HEK293T (cell line): ENCODE data around the gene SPATA31C2.

ENCODE experiments used
- CTCF ChIA-PET: fragments of 350-600 bp; formaldehyde crosslinking; extraction: SDS; loops from one replicate; lab custom pipeline; 2021; ENCODE audit warnings: antibody characterized with exemption, inconsistent platforms; lab: Yijun Ruan, JAX
- POLR2A ChIA-PET: fragments of 350-600 bp; formaldehyde crosslinking; extraction: SDS; loops from one replicate; lab custom pipeline; 2020; ENCODE audit warnings: antibody characterized with exemption, inconsistent platforms; lab: Yijun Ruan, JAX
- DNase-seq: peaks from one replicate; pipeline ENCODE4 v3.0.0; 2012; ENCODE audit warnings: mixed read lengths; ENCODE audit errors: extremely low spot score
- ARNT ChIP-seq: fragments of 450-650 bp; IDR thresholded peaks from 2 replicates; pipeline ENCODE4 v1.6.1; 2017; ENCODE audit warnings: mild to moderate bottlenecking
- BHLHE40 ChIP-seq: fragments of 450-650 bp; IDR thresholded peaks from 2 replicates; pipeline ENCODE4 v1.6.1; 2016; ENCODE audit warnings: mild to moderate bottlenecking, moderate library complexity, borderline replicate concordance
- CTBP1 ChIP-seq: fragments of 450-650 bp; IDR thresholded peaks from 2 replicates; pipeline ENCODE4 v1.6.1; 2016; ENCODE audit warnings: borderline replicate concordance
- ELF4 ChIP-seq: fragments of 450-650 bp; IDR thresholded peaks from 2 replicates; pipeline ENCODE4 v1.6.1; 2017; ENCODE audit warnings: antibody characterized with exemption
- FOXA1 ChIP-seq: fragments of 450-650 bp; IDR thresholded peaks from 2 replicates; pipeline ENCODE4 v1.6.1; 2016; ENCODE audit warnings: mild to moderate bottlenecking
- FOXK2 ChIP-seq: fragments of 450-650 bp; IDR thresholded peaks from 2 replicates; pipeline ENCODE4 v1.6.1; 2016; ENCODE audit warnings: mild to moderate bottlenecking
- FOXM1 ChIP-seq: fragments of 450-650 bp; IDR thresholded peaks from 2 replicates; pipeline ENCODE4 v1.6.1; 2017; ENCODE audit warnings: mild to moderate bottlenecking, borderline replicate concordance
- HDGF ChIP-seq: fragments of 450-650 bp; IDR thresholded peaks from 2 replicates; pipeline ENCODE4 v1.6.1; 2017; ENCODE audit warnings: antibody characterized with exemption, borderline replicate concordance
- L3MBTL2 ChIP-seq: fragments of 450-650 bp; conservative IDR thresholded peaks from 2 replicates; pipeline ENCODE4 v1.6.1; 2016; ENCODE audit warnings: mild to moderate bottlenecking
- LEF1 ChIP-seq: fragments of 450-650 bp; IDR thresholded peaks from 2 replicates; pipeline ENCODE4 v1.6.1; 2017; ENCODE audit warnings: mild to moderate bottlenecking, borderline replicate concordance
- NFRKB ChIP-seq: fragments of 450-650 bp; IDR thresholded peaks from 2 replicates; pipeline ENCODE4 v1.6.1; 2016; ENCODE audit warnings: mild to moderate bottlenecking, moderate library complexity
- SP1 ChIP-seq: fragments of 450-650 bp; IDR thresholded peaks from 2 replicates; pipeline ENCODE4 v1.6.1; 2017
- SUZ12 ChIP-seq: fragments of 450-650 bp; IDR thresholded peaks from 2 replicates; pipeline ENCODE4 v1.6.1; 2016; ENCODE audit warnings: mild to moderate bottlenecking
- TARDBP ChIP-seq: fragments of 450-650 bp; IDR thresholded peaks from 2 replicates; pipeline ENCODE4 v1.6.1; 2016
- ZNF384 ChIP-seq: fragments of 450-650 bp; IDR thresholded peaks from 2 replicates; pipeline ENCODE4 v1.6.1; 2016
- TF ChIP-seq, protein P1 (sequence below): fragments of 450-650 bp; IDR thresholded peaks from 2 replicates; pipeline ENCODE4 v1.6.1; 2016

Gene SPATA31C2

GRCh38 chr9:88179062-88179521, 40.8 kb upstream of the SPATA31C2 start:
- TF ChIP-seq ARNT (no peak), TARDBP (no peak)
- CTCF ChIA-PET, result no interaction called here
- POLR2A ChIA-PET, result no interaction called here
- DNase-seq, result no peak

GRCh38 chr9:88178641-88179040, 40.4 kb upstream of the SPATA31C2 start:
- POLR2A ChIA-PET, result no interaction called here
- DNase-seq, result no peak
- CTCF ChIA-PET, result no interaction called here
- no peak for TF ChIP-seq NFRKB
- TF ChIP-seq SUZ12, result no peak
- TF ChIP-seq FOXM1, result no peak
- no peak for TF ChIP-seq HDGF
- TF ChIP-seq LEF1, result no peak
- TF ChIP-seq, protein P1, sequence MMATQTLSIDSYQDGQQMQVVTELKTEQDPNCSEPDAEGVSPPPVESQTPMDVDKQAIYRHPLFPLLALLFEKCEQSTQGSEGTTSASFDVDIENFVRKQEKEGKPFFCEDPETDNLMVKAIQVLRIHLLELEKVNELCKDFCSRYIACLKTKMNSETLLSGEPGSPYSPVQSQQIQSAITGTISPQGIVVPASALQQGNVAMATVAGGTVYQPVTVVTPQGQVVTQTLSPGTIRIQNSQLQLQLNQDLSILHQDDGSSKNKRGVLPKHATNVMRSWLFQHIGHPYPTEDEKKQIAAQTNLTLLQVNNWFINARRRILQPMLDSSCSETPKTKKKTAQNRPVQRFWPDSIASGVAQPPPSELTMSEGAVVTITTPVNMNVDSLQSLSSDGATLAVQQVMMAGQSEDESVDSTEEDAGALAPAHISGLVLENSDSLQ, result no peak
- no peak for TF ChIP-seq ZNF384
- TF ChIP-seq CTBP1, result no peak
- TF ChIP-seq FOXK2, result no peak
- no peak for TF ChIP-seq BHLHE40
- no peak for TF ChIP-seq TARDBP
- no peak for TF ChIP-seq L3MBTL2
- TF ChIP-seq FOXA1, result no peak
- TF ChIP-seq ARNT, result no peak
- TF ChIP-seq SP1, result no peak
- no peak for TF ChIP-seq ELF4

DNA sequence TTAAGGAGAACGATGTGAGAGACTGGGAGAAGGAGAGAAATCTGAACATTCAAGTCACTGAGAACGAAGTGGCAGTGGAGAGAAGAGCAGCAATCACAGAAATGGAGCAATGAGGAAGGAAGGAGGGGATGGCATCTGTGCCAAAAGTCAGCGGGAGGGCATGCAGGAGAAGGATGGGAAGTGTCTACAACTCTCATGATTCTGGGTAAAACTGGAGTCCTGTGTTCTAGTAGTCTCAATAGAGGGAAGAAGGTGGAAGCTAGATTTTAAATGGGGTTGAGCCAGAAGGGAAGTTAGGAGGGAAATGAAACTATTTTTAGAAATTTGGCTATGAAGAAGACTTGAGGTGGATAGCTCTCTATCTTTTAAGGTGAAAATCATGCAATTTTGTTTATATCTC, 39.1 kb upstream of the SPATA31C2 start:
- ChIA-PET POLR2A (no interaction called here), CTCF (no interaction called here)
- TF ChIP-seq ARNT (no peak), FOXM1 (no peak), ZNF384 (no peak), L3MBTL2 (no peak), CTBP1 (no peak), TARDBP (no peak), FOXK2 (no peak), BHLHE40 (no peak), SUZ12 (no peak), LEF1 (no peak), HDGF (no peak), ELF4 (no peak), NFRKB (no peak), FOXA1 (no peak)
- TF ChIP-seq, protein P1, result no peak
- no peak for DNase-seq

DNA sequence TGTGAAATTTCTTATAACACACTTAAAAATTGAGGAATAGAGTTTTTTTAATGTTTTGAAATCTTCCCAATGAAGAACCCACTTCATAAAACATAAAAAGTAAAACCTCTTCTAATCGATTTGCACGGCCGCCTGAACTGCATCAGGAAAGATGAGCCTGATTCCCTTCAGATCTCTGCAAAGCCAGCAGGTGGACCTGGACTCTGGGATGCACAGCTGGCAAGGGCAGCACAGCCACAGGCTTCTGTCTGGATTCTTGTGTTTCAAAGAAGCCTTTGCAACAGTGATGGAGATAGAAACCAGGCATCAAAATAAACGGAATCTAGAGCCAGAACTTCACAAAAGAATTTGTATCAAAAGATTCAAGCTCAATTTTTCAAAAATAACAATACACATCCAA, 36.0 kb upstream of the SPATA31C2 start:
- no peak for DNase-seq
- POLR2A ChIA-PET, result no interaction called here
- TF ChIP-seq LEF1, result no peak
- TF ChIP-seq CTBP1, result no peak
- no peak for TF ChIP-seq L3MBTL2
- TF ChIP-seq, protein P1, result no peak
- no peak for TF ChIP-seq ZNF384
- no peak for TF ChIP-seq NFRKB
- TF ChIP-seq FOXM1, result no peak
- TF ChIP-seq SUZ12, result no peak
- TF ChIP-seq TARDBP, result no peak
- no peak for TF ChIP-seq ELF4
- TF ChIP-seq ARNT, result no peak

DNA sequence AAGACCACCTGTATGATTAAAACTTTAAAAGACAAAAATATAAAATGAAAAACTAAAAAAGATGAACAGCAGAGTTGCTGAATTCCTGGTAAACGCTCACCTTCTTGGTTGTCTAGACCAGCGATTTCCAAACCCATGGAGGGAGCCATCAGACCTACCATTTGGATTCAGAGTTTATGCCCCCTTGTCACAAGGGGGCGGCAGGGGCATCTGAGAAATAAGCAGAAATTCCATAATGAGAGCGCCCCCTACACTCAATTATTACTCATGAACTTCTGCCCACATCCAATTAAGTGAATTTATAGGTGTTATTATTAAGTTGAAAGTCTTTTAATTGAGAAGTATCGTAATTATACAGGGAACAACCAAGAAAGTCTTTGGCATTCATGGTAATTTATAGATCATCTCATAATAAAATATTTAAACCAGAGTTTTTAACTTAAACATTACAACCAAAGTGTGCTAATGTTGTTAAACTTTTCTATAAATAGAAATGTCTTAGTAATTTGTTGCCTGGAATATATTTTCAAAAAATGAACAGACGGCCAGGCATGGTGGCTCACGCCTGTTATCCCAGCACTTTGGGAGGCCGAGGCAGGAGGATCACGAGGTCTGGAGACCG, 35.2 kb upstream of the SPATA31C2 start:
- ChIA-PET POLR2A (no interaction called here), CTCF (no interaction called here)
- DNase-seq, result peak; percentile 45
- TF ChIP-seq BHLHE40 (no peak), TARDBP (no peak), HDGF (no peak), NFRKB (no peak), CTBP1 (no peak), L3MBTL2 (no peak), FOXK2 (no peak), ARNT (no peak), FOXA1 (no peak), SP1 (no peak), ELF4 (no peak), ZNF384 (no peak), SUZ12 (no peak), FOXM1 (no peak), LEF1 (no peak)
- TF ChIP-seq, protein P1, result no peak

More for the DNA sequence above, 36.0 kb upstream of the SPATA31C2 start:
- CTCF ChIA-PET, result no interaction called here

GRCh38 chr9:88169700-88170099, 31.4 kb upstream of the SPATA31C2 start:
- TF ChIP-seq TARDBP, result no peak
- TF ChIP-seq BHLHE40, result no peak
- no peak for TF ChIP-seq CTBP1
- TF ChIP-seq L3MBTL2, result no peak
- no peak for TF ChIP-seq LEF1
- no peak for TF ChIP-seq FOXK2
- TF ChIP-seq FOXM1, result no peak
- no peak for TF ChIP-seq ARNT
- no peak for TF ChIP-seq ZNF384
- TF ChIP-seq SUZ12, result no peak
- TF ChIP-seq SP1, result no peak
- TF ChIP-seq ELF4, result no peak
- TF ChIP-seq, protein P1, result no peak
- no peak for TF ChIP-seq HDGF
- no peak for TF ChIP-seq FOXA1
- no peak for TF ChIP-seq NFRKB
- POLR2A ChIA-PET, result no interaction called here
- no peak for DNase-seq
- CTCF ChIA-PET, result no interaction called here
